Raji (cell line): ENCODE measurements around the gene FANCM.

Experiments
- POLR2A ChIP-seq: IDR thresholded peaks from 2 replicates; pipeline ENCODE4 v1.6.1; 2011; ENCODE audit warnings: low read depth, low read length, control low read depth; ENCODE audit not compliant: insufficient read depth

Gene FANCM, protein sequence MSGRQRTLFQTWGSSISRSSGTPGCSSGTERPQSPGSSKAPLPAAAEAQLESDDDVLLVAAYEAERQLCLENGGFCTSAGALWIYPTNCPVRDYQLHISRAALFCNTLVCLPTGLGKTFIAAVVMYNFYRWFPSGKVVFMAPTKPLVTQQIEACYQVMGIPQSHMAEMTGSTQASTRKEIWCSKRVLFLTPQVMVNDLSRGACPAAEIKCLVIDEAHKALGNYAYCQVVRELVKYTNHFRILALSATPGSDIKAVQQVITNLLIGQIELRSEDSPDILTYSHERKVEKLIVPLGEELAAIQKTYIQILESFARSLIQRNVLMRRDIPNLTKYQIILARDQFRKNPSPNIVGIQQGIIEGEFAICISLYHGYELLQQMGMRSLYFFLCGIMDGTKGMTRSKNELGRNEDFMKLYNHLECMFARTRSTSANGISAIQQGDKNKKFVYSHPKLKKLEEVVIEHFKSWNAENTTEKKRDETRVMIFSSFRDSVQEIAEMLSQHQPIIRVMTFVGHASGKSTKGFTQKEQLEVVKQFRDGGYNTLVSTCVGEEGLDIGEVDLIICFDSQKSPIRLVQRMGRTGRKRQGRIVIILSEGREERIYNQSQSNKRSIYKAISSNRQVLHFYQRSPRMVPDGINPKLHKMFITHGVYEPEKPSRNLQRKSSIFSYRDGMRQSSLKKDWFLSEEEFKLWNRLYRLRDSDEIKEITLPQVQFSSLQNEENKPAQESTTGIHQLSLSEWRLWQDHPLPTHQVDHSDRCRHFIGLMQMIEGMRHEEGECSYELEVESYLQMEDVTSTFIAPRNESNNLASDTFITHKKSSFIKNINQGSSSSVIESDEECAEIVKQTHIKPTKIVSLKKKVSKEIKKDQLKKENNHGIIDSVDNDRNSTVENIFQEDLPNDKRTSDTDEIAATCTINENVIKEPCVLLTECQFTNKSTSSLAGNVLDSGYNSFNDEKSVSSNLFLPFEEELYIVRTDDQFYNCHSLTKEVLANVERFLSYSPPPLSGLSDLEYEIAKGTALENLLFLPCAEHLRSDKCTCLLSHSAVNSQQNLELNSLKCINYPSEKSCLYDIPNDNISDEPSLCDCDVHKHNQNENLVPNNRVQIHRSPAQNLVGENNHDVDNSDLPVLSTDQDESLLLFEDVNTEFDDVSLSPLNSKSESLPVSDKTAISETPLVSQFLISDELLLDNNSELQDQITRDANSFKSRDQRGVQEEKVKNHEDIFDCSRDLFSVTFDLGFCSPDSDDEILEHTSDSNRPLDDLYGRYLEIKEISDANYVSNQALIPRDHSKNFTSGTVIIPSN (N-terminal part only)

DNA sequence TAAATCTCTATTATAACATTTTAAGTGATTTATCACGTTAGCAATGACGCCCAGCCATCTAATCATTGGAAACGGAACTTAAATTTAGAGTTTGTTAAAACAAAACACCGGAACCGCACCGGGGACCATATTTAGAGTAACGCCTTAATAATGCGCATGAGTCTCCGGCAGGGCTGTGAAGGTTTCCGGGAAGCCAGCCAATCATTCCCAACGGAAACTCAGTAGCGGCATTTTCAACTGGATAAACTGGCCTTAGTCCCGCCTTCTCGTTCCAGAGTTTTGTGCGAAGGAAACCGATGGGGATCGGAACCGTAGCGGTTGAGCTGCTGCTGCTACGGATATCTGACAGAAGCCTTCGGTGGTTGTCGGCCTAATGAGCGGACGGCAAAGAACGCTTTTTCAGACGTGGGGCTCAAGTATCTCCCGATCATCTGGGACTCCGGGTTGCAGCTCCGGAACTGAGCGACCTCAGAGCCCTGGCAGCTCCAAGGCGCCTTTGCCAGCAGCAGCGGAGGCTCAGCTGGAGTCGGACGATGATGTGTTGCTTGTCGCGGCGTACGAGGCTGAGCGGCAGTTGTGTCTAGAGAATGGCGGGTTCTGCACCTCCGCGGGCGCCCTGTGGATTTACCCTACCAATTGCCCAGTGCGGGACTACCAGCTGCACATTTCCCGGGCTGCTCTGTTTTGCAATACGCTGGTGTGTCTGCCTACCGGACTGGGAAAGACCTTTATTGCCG is at the start of gene FANCM:
FANCM (plus strand) TSS at position 272 of the 737 bp plus-strand sequence; CDS start at position 374, 102 bp downstream.
- TF ChIP-seq POLR2A, result peak; percentile 91

DNA sequence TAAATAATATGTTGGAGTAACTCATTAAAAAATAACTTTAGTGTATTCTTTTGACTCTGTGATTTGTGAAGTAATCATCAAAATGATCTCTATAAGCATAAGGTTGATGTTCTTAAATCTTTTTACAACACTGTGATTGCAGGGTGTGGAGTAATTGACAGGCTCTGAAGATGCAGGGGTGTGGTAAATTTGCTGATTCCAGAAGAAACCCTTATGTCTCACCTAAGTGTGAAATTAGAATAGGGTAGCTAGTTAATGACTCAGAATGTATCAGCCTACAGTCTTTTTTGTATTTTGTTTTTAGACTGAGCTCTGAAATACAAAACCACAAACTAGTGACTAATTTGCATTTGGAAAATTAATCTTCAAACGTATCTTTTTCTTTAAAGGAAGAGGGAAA is 45.9 kb upstream of the FANCM start:
- TF ChIP-seq POLR2A, result no peak

DNA sequence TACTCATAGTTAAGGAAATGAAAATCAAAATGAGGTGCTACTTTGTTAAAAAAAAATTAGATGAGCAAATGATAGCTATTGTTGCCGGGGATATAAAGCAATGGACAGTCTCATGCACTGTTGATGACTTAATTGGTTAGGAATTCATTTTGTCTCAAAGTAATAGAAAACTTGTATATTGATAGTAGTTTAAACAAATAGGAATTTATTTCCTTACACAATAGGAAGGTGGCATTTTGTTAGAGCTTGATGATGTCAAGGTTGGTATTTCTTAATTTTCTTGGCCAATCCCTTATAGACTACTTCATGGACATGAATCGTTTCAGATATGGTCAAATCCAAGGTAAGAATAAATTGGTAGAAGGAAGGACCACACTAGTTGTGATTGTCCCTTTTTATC is 44.0 kb upstream of the FANCM start:
- no peak for TF ChIP-seq POLR2A

DNA sequence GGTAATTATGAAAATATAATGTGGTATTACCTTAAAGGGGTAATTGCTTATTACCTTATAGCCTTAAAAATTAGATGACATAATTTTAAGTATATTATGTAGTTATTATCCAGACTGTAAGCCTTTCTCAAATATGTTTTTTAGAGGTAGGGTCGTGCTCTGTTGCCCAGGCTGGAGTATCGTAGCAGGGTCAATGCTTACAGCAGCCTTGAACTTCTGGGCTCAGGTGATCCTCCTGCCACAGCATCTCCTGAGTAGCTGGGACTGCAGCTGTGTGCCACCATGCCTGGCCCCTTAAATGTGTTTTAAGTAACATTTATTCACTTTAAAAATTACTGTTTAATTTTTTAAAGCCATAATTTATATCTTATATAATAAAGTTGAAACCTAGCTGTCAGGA is 41.5 kb upstream of the FANCM start:
- TF ChIP-seq POLR2A, result no peak

DNA sequence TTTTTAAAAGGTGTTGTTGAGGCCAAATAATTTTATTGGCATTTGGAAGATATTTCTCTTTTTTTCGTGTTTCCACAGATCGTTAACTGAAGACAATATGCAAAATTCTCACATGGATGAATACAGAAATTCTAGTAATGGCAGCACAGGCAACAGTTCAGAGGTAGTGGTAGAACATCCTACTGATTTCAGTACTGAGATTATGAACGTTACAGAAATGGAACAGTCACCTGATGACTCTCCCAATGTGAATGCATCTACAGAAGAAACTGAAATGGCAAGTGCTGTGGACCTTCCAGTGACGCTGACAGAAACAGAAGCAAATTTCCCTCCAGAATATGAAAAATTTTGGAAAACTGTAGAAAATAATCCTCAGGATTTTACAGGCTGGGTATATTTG is 40.6 kb upstream of the FANCM start:
- TF ChIP-seq POLR2A, result no peak

DNA sequence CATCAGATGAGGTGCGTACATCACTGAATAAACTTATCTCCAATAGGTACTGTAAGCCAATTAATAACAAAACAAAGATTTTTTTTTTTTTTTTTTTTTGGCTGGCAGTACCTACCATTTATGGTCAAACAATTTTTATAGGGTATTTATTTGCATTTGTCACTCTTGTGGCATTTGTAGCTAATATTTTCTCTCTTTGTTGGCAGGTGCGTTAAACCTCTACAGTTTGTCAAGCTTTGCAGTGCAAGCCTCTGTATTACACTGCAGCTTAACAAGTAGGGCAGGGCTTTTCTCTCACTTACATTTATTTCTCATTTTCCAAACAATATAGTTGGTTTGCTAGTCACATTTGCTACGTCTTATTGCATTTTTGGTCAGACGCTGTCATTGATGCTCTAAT is 39.5 kb upstream of the FANCM start:
- TF ChIP-seq POLR2A, result no peak

DNA sequence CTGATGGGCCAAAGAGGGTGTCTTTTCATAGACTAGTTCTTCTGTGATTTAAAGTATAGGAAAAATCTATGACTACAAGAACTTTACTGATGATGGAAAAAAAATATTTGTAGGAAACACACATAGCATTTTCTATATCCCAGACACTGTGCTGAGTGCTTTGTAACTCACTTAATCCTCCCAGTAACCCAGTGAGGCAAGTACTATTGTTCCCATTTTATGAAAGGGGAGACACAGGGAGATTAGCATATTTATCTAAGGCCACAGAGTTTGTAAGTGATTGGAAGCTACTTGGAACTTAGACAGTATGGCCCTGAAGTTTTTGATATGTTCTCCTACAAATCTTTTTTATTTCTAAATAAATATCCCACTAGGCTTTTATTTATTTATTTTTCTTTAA is 31.9 kb upstream of the FANCM start:
- TF ChIP-seq POLR2A, result no peak

DNA sequence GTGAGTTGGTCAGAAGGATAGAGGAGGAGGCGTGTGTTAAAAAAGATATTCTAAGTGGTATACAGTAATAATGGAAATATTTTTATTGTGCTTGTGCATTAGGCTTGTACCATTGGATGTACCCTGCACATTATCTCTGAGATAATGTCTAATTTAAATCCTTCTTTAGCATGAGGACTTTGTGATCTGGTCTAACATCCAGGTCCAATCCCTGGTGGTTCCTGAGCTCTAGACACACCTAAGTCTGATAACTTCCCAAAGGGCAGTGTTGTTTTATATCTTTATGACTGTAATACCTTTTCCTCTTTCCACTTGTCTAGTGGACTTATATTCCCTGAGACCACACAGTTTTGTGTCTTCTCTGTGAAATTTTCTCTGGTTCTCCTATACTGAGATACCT is 31.2 kb upstream of the FANCM start:
- no peak for TF ChIP-seq POLR2A

DNA sequence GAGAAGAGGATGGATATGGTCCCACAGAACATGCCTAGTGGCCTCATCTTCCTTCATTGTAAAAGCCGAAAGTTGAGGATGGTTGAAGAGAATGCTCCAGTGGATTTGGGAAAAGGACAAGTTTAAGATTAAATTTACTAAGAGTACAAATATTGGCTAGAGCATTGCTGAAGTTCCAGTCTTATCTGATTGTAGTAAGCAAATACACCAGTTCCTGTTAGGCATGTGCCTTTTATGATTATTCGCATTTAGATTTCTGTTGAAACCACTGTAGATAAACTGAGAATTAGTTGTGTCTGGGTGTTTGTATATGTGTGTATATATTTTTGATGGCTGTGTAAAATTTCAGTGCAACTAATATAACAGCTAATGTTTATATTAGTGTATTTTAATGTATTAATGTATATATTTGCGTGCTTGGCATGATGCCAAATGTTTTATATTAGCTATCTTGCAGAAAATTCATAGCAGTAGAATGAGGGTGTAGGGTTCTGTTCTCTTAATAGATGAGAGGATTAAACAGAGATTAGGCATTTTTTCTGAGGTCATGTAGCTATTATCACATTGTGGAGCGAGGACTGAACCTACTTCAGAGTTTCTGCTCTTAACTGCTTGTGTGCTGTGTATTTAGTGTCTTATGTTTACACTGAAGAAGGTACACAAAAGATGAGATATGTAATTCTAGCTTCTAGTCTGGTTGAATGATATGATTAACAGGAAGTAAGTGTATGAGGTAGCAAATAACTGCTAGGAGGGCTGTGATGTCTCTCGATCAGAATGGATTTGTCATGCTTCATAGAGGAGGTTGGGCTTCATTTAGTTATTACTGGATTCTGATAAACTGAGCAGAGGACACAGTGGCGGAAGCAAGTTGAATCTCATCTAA is 22.6 kb upstream of the FANCM start:
- no peak for TF ChIP-seq POLR2A

DNA sequence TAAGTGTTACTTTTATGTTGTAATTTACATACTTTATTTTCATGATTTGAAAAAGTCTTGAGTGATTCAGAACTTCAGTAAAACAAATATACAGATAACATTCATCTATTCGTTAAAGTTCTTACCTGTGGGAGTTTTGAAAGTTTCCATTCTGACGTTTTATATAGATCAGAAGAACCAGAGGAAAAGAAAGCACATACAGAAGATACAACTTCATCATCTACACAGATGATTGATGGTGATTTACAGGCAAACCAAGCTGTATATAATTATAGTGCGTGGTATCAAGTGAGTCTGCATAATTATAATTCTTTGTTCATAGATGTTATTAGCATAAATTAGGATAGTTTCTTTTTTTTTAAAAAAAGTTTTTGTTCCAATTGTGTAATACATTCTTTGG is 21.4 kb upstream of the FANCM start:
- TF ChIP-seq POLR2A, result no peak

DNA sequence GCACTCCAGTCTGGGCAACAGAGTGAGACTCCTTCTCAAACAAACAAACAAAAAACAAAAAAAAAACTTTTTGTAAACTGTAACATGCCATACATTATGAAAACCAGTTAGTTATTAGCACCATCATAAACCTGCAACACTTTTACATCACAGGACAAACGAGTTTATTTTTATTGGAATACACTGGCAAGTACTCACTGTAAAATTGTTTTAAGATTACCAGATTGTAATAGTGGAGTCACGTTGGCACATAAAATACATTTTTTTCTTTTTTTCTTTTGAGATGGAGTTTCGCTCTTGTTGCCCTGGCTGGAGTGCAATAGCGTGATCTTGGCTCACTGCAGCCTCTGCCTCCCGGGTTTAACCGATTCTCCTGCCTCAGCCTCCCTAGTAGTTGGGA is 17.1 kb upstream of the FANCM start:
- no peak for TF ChIP-seq POLR2A

DNA sequence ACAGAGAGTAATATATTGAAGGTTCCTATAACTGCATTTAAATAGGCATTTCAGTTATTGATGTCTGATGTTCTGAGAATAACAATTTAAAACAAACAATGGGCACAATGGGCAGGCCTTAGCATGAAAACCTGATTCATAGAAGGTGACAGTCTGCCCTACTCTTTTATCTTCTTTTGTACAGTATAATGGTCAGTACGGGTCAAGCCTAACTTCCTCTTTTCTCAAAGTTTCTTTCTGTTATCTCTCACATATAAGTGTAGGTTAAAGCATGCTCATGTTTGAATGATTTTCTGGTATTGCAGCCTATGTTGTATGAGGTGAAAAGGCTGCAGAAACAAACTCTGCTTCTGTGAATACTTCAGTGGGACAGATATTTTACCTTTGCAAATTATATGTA is 15.6 kb upstream of the FANCM start:
- TF ChIP-seq POLR2A, result no peak

DNA sequence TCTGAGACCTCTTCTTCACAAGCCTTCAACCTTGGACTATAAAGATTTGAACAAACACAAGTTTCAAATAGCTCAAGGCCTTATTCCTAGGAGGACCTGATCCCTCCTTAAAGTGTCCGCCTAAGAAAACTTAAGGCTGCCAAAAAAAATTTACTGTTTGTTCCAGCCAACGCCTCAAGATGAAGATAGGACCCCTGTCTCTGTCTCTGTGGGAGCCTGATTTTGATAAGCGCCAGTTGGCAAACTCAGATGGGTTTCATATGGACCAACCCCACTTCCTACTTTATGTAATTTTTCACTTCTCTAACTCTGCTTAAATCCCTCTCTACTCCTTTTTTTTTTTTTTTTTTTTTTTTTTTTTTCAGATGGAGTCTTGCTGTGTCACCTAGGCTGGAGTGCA is 12.5 kb upstream of the FANCM start:
- no peak for TF ChIP-seq POLR2A

DNA sequence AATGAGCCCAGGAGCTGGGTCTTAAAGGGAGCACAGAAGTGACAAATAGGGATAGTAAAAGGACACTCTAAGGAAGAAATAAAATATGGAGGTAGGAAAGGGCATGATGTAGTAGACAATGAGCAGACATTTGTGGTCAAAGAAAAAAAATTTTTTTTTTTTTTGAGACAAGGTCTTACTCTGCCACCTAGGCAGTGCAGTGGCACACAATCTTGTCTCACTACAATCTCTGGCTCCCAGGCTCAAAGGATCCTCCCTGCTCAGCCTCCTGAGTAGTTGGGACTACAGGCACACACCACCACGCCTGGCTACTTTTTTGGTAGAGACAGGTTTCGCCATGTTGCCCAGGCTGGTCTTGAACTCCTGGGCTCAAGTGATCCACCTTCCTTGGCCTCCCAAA is 10.0 kb upstream of the FANCM start:
- no peak for TF ChIP-seq POLR2A
